Sigmoid colon (tissue), 4 donors: ENCODE measurements around the gene DIP2C.
A peak's percentile ranks its signal among the peaks of the same experiment; 100 is the strongest.

ENCODE experiments used
- POLR2A ChIP-seq, 2 donors: fragments of 450-650 bp; IDR thresholded peaks; one replicate each; pipeline ENCODE4 v1.6.1; 2016; ENCODE audit warnings: antibody characterized with exemption in 2 of 2, mild to moderate bottlenecking in 2 of 2, moderate library complexity in 2 of 2
- POLR2AphosphoS5 ChIP-seq, 4 donors: sonication (generic); formaldehyde crosslinking; IDR thresholded peaks; one replicate each; pipeline ENCODE4 v1.6.1; 2017; ENCODE audit warnings: antibody characterized with exemption in 4 of 4

DNA sequence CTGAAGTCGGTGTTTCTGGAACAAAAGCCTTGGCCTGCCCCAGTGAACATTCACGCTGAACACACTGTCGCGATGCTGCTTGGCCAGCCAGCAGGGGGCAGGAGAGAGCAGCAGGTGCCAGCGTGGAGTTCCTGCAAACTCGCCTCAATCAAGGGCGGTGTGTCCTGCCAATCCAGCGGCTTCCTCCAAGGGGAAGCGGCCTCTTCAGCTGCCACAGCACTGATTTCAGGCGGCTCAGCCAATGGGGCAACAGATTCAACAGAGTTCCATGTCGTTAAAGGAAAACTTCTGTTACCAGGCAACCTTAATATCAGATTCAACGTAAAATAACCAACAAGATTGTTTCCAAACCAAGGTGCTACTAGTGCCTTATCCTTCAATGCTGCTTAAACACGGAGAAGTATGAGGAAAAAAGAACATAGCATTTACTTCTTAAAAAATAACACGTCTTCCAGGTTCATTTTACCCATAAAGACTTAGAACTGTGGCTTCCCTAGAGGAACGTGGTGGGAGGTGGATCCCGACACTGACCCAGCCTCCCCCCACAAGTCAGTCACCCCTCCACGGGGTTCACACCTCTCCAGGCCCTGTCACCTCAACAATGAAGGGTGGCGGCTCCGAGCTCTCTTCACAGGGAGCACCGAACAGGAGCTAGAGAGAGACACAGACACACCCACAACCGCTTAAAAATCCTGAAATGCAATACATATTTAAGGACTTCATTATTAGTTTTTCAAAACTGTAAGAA, 178.2 kb downstream of the DIP2C start:
- TF ChIP-seq POLR2A (IDR thresholded peaks at IDR 0.05) (no peak), POLR2AphosphoS5 (IDR thresholded peaks at IDR 0.05) (peak; percentile 45 to 72 (median 54))
